B cell (primary cell): ENCODE measurements around the gene CASP4. TPM values are rescaled to one million over a fixed set of nuclear protein-coding genes. Genes with fewer than 3 reads are reported as not detected.

Experiments
- ATAC-seq: fragments of 200-7000 bp; cut with Tn5 transposase; one replicate; pipeline ENCODE4 v1.10.0; 2021; ENCODE audit warnings: low read depth, mild to moderate bottlenecking, moderate number of reproducible peaks, moderate library complexity
- CTCF ChIA-PET: fragments of 350-600 bp; sonication (Branson Sonifier 250); formaldehyde crosslinking; loops from one replicate; lab custom pipeline; 2021; ENCODE audit warnings: antibody characterized with exemption, inconsistent platforms; lab: Charles Lee
- POLR2A ChIA-PET: fragments of 350-600 bp; sonication (Branson Sonifier 250); formaldehyde crosslinking; loops from one replicate; lab custom pipeline; 2021; ENCODE audit warnings: antibody characterized with exemption; lab: Charles Lee
- DNase-seq: peaks from one replicate; pipeline ENCODE4 v3.0.0; 2013
- H2AFZ ChIP-seq: 2 replicates; pipeline ENCODE4 v1.6.1; 2012; ENCODE audit warnings: mild to moderate bottlenecking, low read depth, low read length; ENCODE audit not compliant: insufficient read depth, poor library complexity, severe bottlenecking
- H3K27ac ChIP-seq, 2 donors: 1 replicate in 1 of 2; 2 replicates in 1 of 2; pipeline ENCODE4 v1.5.1; 2012 to 2013; ENCODE audit warnings: low read length in 2 of 2, mild to moderate bottlenecking in 2 of 2, moderate library complexity in 1 of 2
- H3K27me3 ChIP-seq, 4 experiments: fragments of 200-600 bp in 1 of 4; sonication (generic) in 1 of 4; replicated peaks in 1 of 4; 1 replicate in 2 of 4; 2 replicates in 2 of 4; pipeline versions ENCODE4 v1.6.1 to v1.7.0; 2013 to 2016; ENCODE audit warnings: low read length in 3 of 4, mild to moderate bottlenecking in 2 of 4, mixed read lengths in 1 of 4, moderate library complexity in 1 of 4; ENCODE audit not compliant: insufficient read depth in 4 of 4, control insufficient read depth in 3 of 4; ENCODE audit errors: control extremely low read depth in 1 of 4
- H3K36me3 ChIP-seq, 2 experiments: replicated peaks in 1 of 2; 1 replicate in 1 of 2; 2 replicates in 1 of 2; pipeline versions ENCODE4 v1.6.1 to v1.7.1; 2013; ENCODE audit warnings: low read length in 1 of 2; ENCODE audit not compliant: insufficient read depth in 2 of 2, control insufficient read depth in 1 of 2; ENCODE audit errors: control extremely low read depth in 1 of 2, extremely low read depth in 1 of 2
- H3K4me1 ChIP-seq, 2 donors: fragments of 200-600 bp in 1 of 2; sonication (generic) in 1 of 2; 1 replicate in 1 of 2; 2 replicates in 1 of 2; pipeline versions ENCODE4 v1.5.1 to v1.6.1; 2013 to 2017; ENCODE audit warnings: low read length in 2 of 2; ENCODE audit not compliant: control insufficient read depth in 2 of 2, insufficient read depth in 2 of 2
- H3K4me2 ChIP-seq: replicated peaks from 2 replicates; pipeline ENCODE3; 2012; ENCODE audit warnings: mild to moderate bottlenecking, low read depth, low read length; ENCODE audit not compliant: poor library complexity, severe bottlenecking
- H3K4me3 ChIP-seq, 5 experiments: fragments of 200-600 bp in 1 of 5; sonication (generic) in 1 of 5; 1 replicate in 3 of 5; 2 replicates in 2 of 5; pipeline versions ENCODE4 v1.5.1 to v1.7.0; 2011 to 2016; ENCODE audit warnings: low read length in 4 of 5, mild to moderate bottlenecking in 4 of 5, low read depth in 2 of 5, control low read depth in 1 of 5, moderate library complexity in 1 of 5; ENCODE audit not compliant: insufficient read depth in 1 of 5; ENCODE audit errors: control extremely low read depth in 1 of 5, extremely low read depth in 1 of 5
- H3K79me2 ChIP-seq: fragments of 200-600 bp; sonication (generic); one replicate; pipeline ENCODE4 v1.6.0; 2016; ENCODE audit warnings: low read length; ENCODE audit not compliant: control insufficient read depth, insufficient read depth
- H3K9ac ChIP-seq: fragments of 200-600 bp; sonication (generic); 2 replicates; pipeline ENCODE4 v1.6.1; 2017; ENCODE audit warnings: mild to moderate bottlenecking, low read length, moderate library complexity
- H3K9me3 ChIP-seq, 3 donors: one replicate each; pipeline versions ENCODE4 v1.6.1 to v1.7.1; 2013; ENCODE audit warnings: low read length in 2 of 3; ENCODE audit not compliant: control insufficient read depth in 2 of 3, insufficient read depth in 1 of 3; ENCODE audit errors: control extremely low read depth in 1 of 3
- H4K20me1 ChIP-seq: 2 replicates; pipeline ENCODE4 v1.6.0; 2012; ENCODE audit warnings: mild to moderate bottlenecking, low read length; ENCODE audit not compliant: insufficient read depth, control insufficient read depth, poor library complexity, severe bottlenecking
- H3K27ac Mint-ChIP-seq: one replicate; pipeline ENCODE4 v1.8.0; 2021; ENCODE audit warnings: mixed read lengths
- H3K27me3 Mint-ChIP-seq: one replicate; pipeline ENCODE4 v1.8.0; 2021; ENCODE audit warnings: mixed read lengths
- H3K4me1 Mint-ChIP-seq: one replicate; pipeline ENCODE4 v1.8.0; 2021; ENCODE audit warnings: mixed read lengths
- H3K4me3 Mint-ChIP-seq: one replicate; pipeline ENCODE4 v1.8.0; 2021; ENCODE audit warnings: mixed read lengths
- H3K9me3 Mint-ChIP-seq: one replicate; pipeline ENCODE4 v1.8.0; 2022; ENCODE audit warnings: mixed read lengths; ENCODE audit not compliant: insufficient read depth
- EZH2 ChIP-seq: IDR thresholded peaks from 2 replicates; pipeline ENCODE4 v1.6.1; 2012; ENCODE audit warnings: borderline replicate concordance, low read depth, mild to moderate bottlenecking, moderate library complexity, low read length; ENCODE audit not compliant: insufficient read depth, poor library complexity, severe bottlenecking
- WGBS: methylation state at CpG from one replicate; pipeline ENCODE4 v1.1.5; 2013; ENCODE audit warnings: missing lambda C conversion rate; ENCODE audit not compliant: insufficient coverage; 5-methylcytosine and 5-hydroxymethylcytosine counted together
- intact Hi-C: fragments of 100-400 bp; cut with micrococcal nuclease; formaldehyde crosslinking; loops from one replicate; pipeline ENCODE4 v1.10.0; 2022
- polyA plus RNA-seq: library from polyadenylated mRNA; depleted of rRNA; stranded (reverse); fragments of >200 nt; gene quantifications from 2 replicates; pipeline ENCODE4 v1.2.3, GENCODE V29; 2012
- total RNA-seq, 2 donors: library from RNA; stranded (reverse); fragments of 120-200 nt in 1 of 2; gene quantifications; 1 replicate in 1 of 2; 2 replicates in 1 of 2; pipeline versions ENCODE4 v1.2.3 to v1.2.4, GENCODE V29; 2013 to 2022
- TF ChIP-seq, protein P1 (sequence below): fragments of 200-600 bp; IDR thresholded peaks from one replicate; pipeline ENCODE4 v1.8.0; 2022; ENCODE audit warnings: antibody characterized with exemption, mild to moderate bottlenecking

Gene CASP4
- total and polyA plus RNA-seq, 2 donors (not counting 1 experiment from before 2014, with no cell fraction given) = 72.4 to 157 TPM

DNA sequence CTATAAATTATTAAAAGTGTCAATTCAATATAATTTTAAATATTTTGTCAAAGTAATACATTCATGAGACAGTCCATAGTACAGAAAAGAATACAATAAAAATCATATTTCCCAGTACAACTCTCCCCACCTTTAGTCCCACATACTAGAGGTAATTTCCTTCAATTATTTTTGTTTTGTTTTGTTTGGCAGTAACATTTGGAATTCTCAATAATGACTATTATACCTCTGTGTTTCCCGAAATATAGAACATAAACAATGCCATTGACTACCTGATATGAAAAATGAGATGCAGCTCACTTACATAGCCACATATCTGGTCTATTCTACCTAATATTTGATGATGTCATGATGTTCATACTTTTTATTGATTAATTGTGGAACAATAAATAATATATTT is 24.4 kb upstream of the CASP4 start:
- Histone ChIP-seq H3K4me2 (no peak overlapping the region), H3K4me1 (no peaks in the 10 kb centered on the region), H3K4me3 (no peak overlapping the region), H3K36me3 (no peaks in the 10 kb centered on the region), H3K27me3 (no peaks in the 10 kb centered on the region), H3K79me2 (no peaks in the 10 kb centered on the region), H3K9ac (no peak overlapping the region), H4K20me1 (no peaks in the 10 kb centered on the region), H3K27ac (no peak overlapping the region), H3K9me3 (peaks cover 0 to 3% (median 0%) of the 10 kb centered on the region in 3 donors), H2AFZ (no peak overlapping the region)
- DNase-seq = no peak
- TF ChIP-seq, protein P1, sequence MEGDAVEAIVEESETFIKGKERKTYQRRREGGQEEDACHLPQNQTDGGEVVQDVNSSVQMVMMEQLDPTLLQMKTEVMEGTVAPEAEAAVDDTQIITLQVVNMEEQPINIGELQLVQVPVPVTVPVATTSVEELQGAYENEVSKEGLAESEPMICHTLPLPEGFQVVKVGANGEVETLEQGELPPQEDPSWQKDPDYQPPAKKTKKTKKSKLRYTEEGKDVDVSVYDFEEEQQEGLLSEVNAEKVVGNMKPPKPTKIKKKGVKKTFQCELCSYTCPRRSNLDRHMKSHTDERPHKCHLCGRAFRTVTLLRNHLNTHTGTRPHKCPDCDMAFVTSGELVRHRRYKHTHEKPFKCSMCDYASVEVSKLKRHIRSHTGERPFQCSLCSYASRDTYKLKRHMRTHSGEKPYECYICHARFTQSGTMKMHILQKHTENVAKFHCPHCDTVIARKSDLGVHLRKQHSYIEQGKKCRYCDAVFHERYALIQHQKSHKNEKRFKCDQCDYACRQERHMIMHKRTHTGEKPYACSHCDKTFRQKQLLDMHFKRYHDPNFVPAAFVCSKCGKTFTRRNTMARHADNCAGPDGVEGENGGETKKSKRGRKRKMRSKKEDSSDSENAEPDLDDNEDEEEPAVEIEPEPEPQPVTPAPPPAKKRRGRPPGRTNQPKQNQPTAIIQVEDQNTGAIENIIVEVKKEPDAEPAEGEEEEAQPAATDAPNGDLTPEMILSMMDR = no peak
- no peak for TF ChIP-seq EZH2
- CTCF ChIA-PET = no interaction called here
- Mint-ChIP-seq H3K4me3 (no peak overlapping the region), H3K4me1 (no peaks in the 10 kb centered on the region), H3K27me3 (peaks cover 17% of the 10 kb centered on the region), H3K9me3 (peaks cover 5% of the 10 kb centered on the region), H3K27ac (no peak overlapping the region)
- WGBS = no CpG with 5 or more reads among the region's 1 CpG
- POLR2A ChIA-PET = no interaction called here
- intact Hi-C loops = no loop called here
- ATAC-seq = no peak

- no peaks in the 10 kb centered on the region for H3K27me3 ChIP-seq
- intact Hi-C loops = no loop called here
- 89% methylated on average over 4 of the region's 4 CpGs for WGBS
- H3K9me3 ChIP-seq = peaks cover 0 to 3% (median under 1%) of the 10 kb centered on the region in 3 donors
- no peaks in the 10 kb centered on the region for H3K36me3 ChIP-seq
- CTCF ChIA-PET = no interaction called here
- H2AFZ ChIP-seq = no peak overlapping the region
- Mint-ChIP-seq H3K27ac (no peak overlapping the region), H3K27me3 (peaks cover 17% of the 10 kb centered on the region), H3K4me1 (no peaks in the 10 kb centered on the region), H3K4me3 (no peak overlapping the region), H3K9me3 (peaks cover 9% of the 10 kb centered on the region)
- no peak overlapping the region for H3K9ac ChIP-seq
- H3K79me2 ChIP-seq = no peaks in the 10 kb centered on the region
- POLR2A ChIA-PET = no interaction called here
- no peaks in the 10 kb centered on the region for H4K20me1 ChIP-seq
- H3K4me2 ChIP-seq = no peak overlapping the region
- H3K27ac ChIP-seq = no peak overlapping the region
- ATAC-seq = no peak
- DNase-seq = no peak
- no peaks in the 10 kb centered on the region for H3K4me1 ChIP-seq
- H3K4me3 ChIP-seq = no peak overlapping the region
- TF ChIP-seq EZH2 = no peak
- TF ChIP-seq, protein P1 = no peak
These were observed 23.6 kb upstream of the CASP4 start for GRCh38 chr11:104991994-104992393.
